Fibroblast of pulmonary artery (primary cell): ENCODE measurements around the gene LRRC39.
"Not testable (repeated sequence)": the region's sequence is repeated elsewhere in the genome, so short reads cannot be mapped to it uniquely, and the experiment has no call there.

Experiments used
- DNase-seq: peaks from one replicate; pipeline ENCODE4 v3.0.0-alpha.2; 2010; ENCODE audit warnings: low read depth
- H3K4me3 ChIP-seq: replicated peaks from 2 replicates; pipeline ENCODE4 v1.5.1; 2011; ENCODE audit warnings: low read depth, mild to moderate bottlenecking, control low read depth, low read length, moderate library complexity
- CTCF ChIP-seq: IDR thresholded peaks from 2 replicates; pipeline ENCODE4 v1.5.1; 2011; ENCODE audit warnings: mild to moderate bottlenecking, control low read depth, low read length, inconsistent platforms; ENCODE audit errors: missing control alignments

Gene LRRC39

GRCh38 chr1:100206301-100206700, 28.2 kb upstream of the LRRC39 start:
- DNase-seq = no peak
- no peak overlapping the region for H3K4me3 ChIP-seq

GRCh38 chr1:100205593-100205992, 27.5 kb upstream of the LRRC39 start:
- not testable (repeated sequence) for H3K4me3 ChIP-seq, DNase-seq

More at GRCh38 chr1:100206301-100206700, 28.2 kb upstream of the LRRC39 start:
- no peak for TF ChIP-seq CTCF

GRCh38 chr1:100205103-100205502, 27.0 kb upstream of the LRRC39 start:
- DNase-seq = not testable (repeated sequence)

GRCh38 chr1:100202703-100203102, 24.6 kb upstream of the LRRC39 start:
- not testable (repeated sequence) for H3K4me3 ChIP-seq, DNase-seq

More at GRCh38 chr1:100205103-100205502, 27.0 kb upstream of the LRRC39 start:
- H3K4me3 ChIP-seq = not testable (repeated sequence)

- not testable (repeated sequence) for H3K4me3 ChIP-seq, DNase-seq
These were observed 22.0 kb upstream of the LRRC39 start for GRCh38 chr1:100200060-100200459.

GRCh38 chr1:100198596-100198995, 20.5 kb upstream of the LRRC39 start:
- TF ChIP-seq CTCF = no peak
- H3K4me3 ChIP-seq = no peak overlapping the region
- no peak for DNase-seq

- peak; percentile 73 for DNase-seq
- no peak for TF ChIP-seq CTCF
- H3K4me3 ChIP-seq = no peak overlapping the region
These were observed 10.6 kb upstream of the LRRC39 start for GRCh38 chr1:100188617-100189016.

GRCh38 chr1:100187912-100188311, 9.9 kb upstream of the LRRC39 start:
- DNase-seq = peak; percentile 90

GRCh38 chr1:100184536-100184935, 6.5 kb upstream of the LRRC39 start:
- no peak for DNase-seq
- TF ChIP-seq CTCF = no peak
- H3K4me3 ChIP-seq = no peak overlapping the region

More at GRCh38 chr1:100187912-100188311, 9.9 kb upstream of the LRRC39 start:
- TF ChIP-seq CTCF = no peak
- no peak overlapping the region for H3K4me3 ChIP-seq
